RWPE2 (cell line): ENCODE results near the gene CEP72.

Experiments
- ATAC-seq: fragments of 200-7000 bp; cut with Tn5 transposase; 3 replicates; pipeline ENCODE4 v1.9.1; 2021; ENCODE audit warnings: low read depth
- DNase-seq: peaks from one replicate; pipeline ENCODE4 v3.0.0-alpha.2; 2020; ENCODE audit warnings: low spot score
- H3K27ac ChIP-seq: fragments of 450-650 bp; 2 replicates; pipeline ENCODE4 v1.5.1; 2017; ENCODE audit warnings: mild to moderate bottlenecking; ENCODE audit not compliant: poor library complexity, severe bottlenecking
- H3K27me3 ChIP-seq: fragments of 250-450 bp; sonication (Bioruptor Pico); 2 replicates; pipeline ENCODE4 v1.5.1; 2021; ENCODE audit warnings: mild to moderate bottlenecking, moderate library complexity; ENCODE audit not compliant: insufficient read depth, poor library complexity, severe bottlenecking
- H3K36me3 ChIP-seq: fragments of 250-450 bp; sonication (Bioruptor Pico); 2 replicates; pipeline ENCODE4 v1.5.1; 2020; ENCODE audit warnings: low read depth, mild to moderate bottlenecking, moderate library complexity
- H3K4me1 ChIP-seq: fragments of 250-450 bp; sonication (Bioruptor Pico); 2 replicates; pipeline ENCODE4 v1.5.1; 2021; ENCODE audit warnings: mild to moderate bottlenecking, moderate library complexity; ENCODE audit not compliant: insufficient read depth, poor library complexity, severe bottlenecking
- H3K4me3 ChIP-seq: fragments of 250-450 bp; sonication (Bioruptor Pico); 2 replicates; pipeline ENCODE4 v1.5.1; 2021; ENCODE audit warnings: mild to moderate bottlenecking, moderate library complexity; ENCODE audit not compliant: severe bottlenecking
- H3K9me3 ChIP-seq: fragments of 250-450 bp; sonication (Bioruptor Pico); 2 replicates; pipeline ENCODE4 v1.5.1; 2021; ENCODE audit warnings: mild to moderate bottlenecking, moderate library complexity; ENCODE audit not compliant: severe bottlenecking
- TF ChIP-seq, protein P1 (sequence below): fragments of 450-650 bp; IDR thresholded peaks from one replicate; pipeline ENCODE4 v1.5.1; 2017; ENCODE audit warnings: mild to moderate bottlenecking, moderate library complexity; ENCODE audit not compliant: poor library complexity, severe bottlenecking

CEP72 gene

DNA sequence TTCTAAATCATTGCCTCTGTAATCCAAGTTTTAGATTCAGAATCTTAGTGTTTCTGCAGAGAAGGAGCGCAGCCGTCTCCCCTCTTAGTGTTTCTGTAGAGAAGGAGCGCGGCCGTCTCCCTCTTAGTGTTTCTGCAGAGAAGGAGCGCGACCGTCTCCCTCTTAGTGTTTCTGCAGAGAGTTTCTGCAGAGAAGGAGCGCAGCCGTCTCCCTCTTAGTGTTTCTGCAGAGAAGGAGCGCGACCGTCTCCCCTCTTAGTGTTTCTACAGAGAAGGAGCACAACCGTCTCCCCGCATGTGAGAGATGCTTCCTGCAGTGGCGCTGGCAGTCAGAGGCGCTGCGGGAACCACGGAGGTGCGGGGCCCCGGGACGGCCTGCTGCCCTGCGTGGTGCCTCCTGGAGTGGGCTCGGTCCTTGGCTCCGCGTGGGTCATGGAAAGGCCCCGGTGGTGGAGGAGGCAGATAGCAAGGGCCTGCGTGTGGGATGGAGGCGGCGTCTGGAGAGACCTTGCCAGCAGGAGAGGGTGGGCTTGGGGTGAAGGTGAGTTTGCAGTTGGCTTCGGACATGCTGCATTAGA lies 10.9 kb downstream of the CEP72 start:
- TF ChIP-seq, protein P1, sequence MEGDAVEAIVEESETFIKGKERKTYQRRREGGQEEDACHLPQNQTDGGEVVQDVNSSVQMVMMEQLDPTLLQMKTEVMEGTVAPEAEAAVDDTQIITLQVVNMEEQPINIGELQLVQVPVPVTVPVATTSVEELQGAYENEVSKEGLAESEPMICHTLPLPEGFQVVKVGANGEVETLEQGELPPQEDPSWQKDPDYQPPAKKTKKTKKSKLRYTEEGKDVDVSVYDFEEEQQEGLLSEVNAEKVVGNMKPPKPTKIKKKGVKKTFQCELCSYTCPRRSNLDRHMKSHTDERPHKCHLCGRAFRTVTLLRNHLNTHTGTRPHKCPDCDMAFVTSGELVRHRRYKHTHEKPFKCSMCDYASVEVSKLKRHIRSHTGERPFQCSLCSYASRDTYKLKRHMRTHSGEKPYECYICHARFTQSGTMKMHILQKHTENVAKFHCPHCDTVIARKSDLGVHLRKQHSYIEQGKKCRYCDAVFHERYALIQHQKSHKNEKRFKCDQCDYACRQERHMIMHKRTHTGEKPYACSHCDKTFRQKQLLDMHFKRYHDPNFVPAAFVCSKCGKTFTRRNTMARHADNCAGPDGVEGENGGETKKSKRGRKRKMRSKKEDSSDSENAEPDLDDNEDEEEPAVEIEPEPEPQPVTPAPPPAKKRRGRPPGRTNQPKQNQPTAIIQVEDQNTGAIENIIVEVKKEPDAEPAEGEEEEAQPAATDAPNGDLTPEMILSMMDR: no peak
- H3K27ac ChIP-seq: no peak overlapping the region
- no peaks in the 10 kb centered on the region for H3K27me3 ChIP-seq
- no peaks in the 10 kb centered on the region for H3K9me3 ChIP-seq
- no peak overlapping the region for H3K4me3 ChIP-seq
- H3K36me3 ChIP-seq: peaks cover 83% of the 10 kb centered on the region
- ATAC-seq: no peak
- no peaks in the 10 kb centered on the region for H3K4me1 ChIP-seq
- peak; percentile 77 for DNase-seq

DNA sequence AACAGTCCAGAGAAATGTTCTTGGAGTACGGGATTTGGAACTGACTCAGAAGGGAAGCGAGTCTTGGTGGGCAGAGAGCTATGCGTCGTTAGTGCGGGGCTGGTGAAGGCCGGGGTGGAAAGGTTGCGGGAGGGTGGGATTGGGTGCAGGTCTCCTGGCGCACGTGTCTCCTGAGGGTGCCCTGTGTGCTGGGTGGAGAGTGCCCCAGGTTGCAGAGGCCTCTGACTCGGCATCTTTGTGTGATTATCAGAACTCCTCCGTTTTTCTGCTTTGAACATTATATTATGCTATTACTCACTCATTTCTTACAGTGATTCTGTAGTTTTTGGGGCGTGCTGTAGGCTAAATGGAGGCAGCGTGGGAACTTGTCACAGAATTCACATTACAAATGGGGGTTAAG lies 11.4 kb downstream of the CEP72 start:
- no peaks in the 10 kb centered on the region for H3K27me3 ChIP-seq
- DNase-seq (no peak), ATAC-seq (no peak)
- peaks cover 80% of the 10 kb centered on the region for H3K36me3 ChIP-seq
- H3K27ac ChIP-seq: no peak overlapping the region
- no peak overlapping the region for H3K4me3 ChIP-seq
- TF ChIP-seq, protein P1: no peak
- no peaks in the 10 kb centered on the region for H3K4me1 ChIP-seq
- H3K9me3 ChIP-seq: no peaks in the 10 kb centered on the region

DNA sequence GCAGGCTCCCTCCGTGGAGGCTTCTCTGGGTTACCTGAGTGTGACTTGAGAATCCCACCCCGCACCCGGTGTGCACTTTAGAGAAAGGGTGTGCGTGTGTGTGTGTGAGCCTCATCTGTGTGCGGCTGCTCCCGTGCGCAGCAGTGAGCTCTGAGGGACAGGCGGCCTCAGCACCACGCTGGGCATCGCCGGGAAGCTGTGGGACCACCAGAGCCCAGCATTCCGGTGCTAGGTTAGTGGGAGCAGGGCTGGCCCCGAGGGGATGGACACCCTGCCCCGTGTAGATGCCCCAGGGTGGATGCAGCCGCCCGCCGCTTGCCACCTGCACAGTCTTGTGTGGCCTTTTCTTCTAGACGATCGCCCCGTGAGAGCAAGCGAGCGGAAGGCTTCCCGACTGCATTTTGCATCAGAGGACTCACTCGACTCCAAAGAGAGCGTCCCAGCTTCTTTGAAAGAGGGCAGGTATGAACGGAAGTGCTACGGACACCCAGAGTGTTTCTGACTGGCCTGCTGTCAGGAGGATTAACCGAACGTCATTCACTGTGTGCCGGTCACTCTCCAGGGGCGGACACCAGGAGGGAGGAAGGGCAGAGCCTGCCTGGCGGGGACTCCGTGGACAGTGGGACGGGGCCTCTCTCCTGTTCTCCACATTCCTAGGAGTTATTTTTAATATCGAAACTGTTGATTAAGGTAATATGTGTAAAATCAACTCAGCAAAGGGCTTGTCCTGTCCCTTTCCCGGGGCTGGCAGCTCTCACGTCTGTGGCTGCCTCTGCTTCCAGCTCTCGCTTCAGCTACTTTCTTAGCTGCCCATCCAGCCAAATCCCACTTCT lies 12.2 kb downstream of the CEP72 start:
- Histone ChIP-seq H3K9me3 (no peaks in the 10 kb centered on the region), H3K27me3 (no peaks in the 10 kb centered on the region), H3K4me1 (no peaks in the 10 kb centered on the region), H3K36me3 (peaks cover 72% of the 10 kb centered on the region), H3K4me3 (no peak overlapping the region), H3K27ac (no peak overlapping the region)
- TF ChIP-seq, protein P1: no peak
- no peak for DNase-seq
- no peak for ATAC-seq

DNA sequence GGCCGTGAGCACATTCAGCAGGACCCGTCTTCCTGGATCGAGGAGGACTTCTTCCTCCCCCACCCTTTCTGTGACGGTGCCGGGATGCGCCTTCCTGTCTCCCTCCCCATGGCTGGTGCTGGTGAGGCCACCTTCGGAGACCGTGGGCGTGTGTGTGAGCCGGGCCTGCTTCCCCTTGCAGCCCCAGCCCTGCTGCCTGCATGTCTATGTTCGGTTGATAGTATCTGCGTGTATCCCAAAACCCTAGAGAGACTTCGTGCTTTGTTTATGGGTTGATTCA lies 12.8 kb downstream of the CEP72 start:
- peaks cover 66% of the 10 kb centered on the region for H3K36me3 ChIP-seq
- DNase-seq (peak; percentile 58), ATAC-seq (no peak)
- no peaks in the 10 kb centered on the region for H3K9me3 ChIP-seq
- H3K27me3 ChIP-seq: no peaks in the 10 kb centered on the region
- H3K4me1 ChIP-seq: no peaks in the 10 kb centered on the region
- TF ChIP-seq, protein P1: no peak
- H3K4me3 ChIP-seq: no peak overlapping the region
- H3K27ac ChIP-seq: no peak overlapping the region

DNA sequence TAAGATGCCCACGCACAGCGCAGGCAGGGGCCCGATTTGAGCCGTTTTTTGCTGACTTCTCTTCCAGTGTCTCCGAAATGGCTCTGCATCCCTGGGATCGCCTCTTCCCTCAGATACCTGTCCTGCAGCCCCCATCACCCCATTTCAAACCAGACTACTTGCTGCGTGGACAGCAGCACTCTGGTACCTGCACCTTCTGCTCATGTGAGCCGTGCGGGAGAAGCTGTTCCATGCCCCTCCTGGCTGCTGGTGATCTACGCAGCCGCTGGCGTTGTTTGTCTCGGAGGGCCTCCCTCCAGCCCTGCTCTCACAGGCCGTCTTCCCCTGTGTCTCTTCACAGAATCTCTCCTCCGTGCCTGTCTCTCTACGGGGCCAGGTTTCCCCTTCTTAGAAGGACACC lies 13.4 kb downstream of the CEP72 start:
- TF ChIP-seq, protein P1: no peak
- H3K9me3 ChIP-seq: no peaks in the 10 kb centered on the region
- H3K27me3 ChIP-seq: no peaks in the 10 kb centered on the region
- ATAC-seq (no peak), DNase-seq (peak; percentile 46)
- peaks cover 60% of the 10 kb centered on the region for H3K36me3 ChIP-seq
- no peak overlapping the region for H3K27ac ChIP-seq
- H3K4me1 ChIP-seq: no peaks in the 10 kb centered on the region
- no peak overlapping the region for H3K4me3 ChIP-seq
